Heart right ventricle (tissue), 16 donors: ENCODE results near the gene GNB1L. TPM values are rescaled to one million over a fixed set of nuclear protein-coding genes. Genes with fewer than 3 reads are reported as not detected.
A peak's percentile ranks its signal among the peaks of the same experiment; 100 is the strongest.

Source experiments
- ATAC-seq, 8 donors: fragments of 200-7000 bp; cut with Tn5 transposase; one replicate each; pipeline ENCODE4 v1.9.1; 2020; ENCODE audit warnings: mild to moderate bottlenecking in 8 of 8, moderate library complexity in 8 of 8, moderate number of reproducible peaks in 1 of 8
- DNase-seq, 2 donors: peaks; one replicate each; pipeline ENCODE4 v3.0.0-alpha.2; 2020
- H3K27ac ChIP-seq, 10 donors: fragments of 200-600 bp; sonication (generic) in 2 of 10; one replicate each; pipeline versions ENCODE4 v1.5.0 to v1.8.0; 2020 to 2022; ENCODE audit warnings: mild to moderate bottlenecking in 3 of 10
- H3K27me3 ChIP-seq, 7 donors: fragments of 200-600 bp; one replicate each; pipeline ENCODE4 v1.8.0; 2021 to 2022; ENCODE audit warnings: mild to moderate bottlenecking in 2 of 7
- H3K36me3 ChIP-seq, 9 donors: fragments of 200-600 bp; sonication (generic) in 1 of 9; one replicate each; pipeline versions ENCODE4 v1.5.0 to v1.8.0; 2020 to 2022; ENCODE audit warnings: mild to moderate bottlenecking in 2 of 9
- H3K4me1 ChIP-seq, 9 donors: fragments of 200-600 bp; sonication (generic) in 1 of 9; one replicate each; pipeline versions ENCODE4 v1.5.0 to v1.8.0; 2020 to 2022; ENCODE audit warnings: mild to moderate bottlenecking in 4 of 9
- H3K4me3 ChIP-seq, 10 donors: fragments of 200-600 bp; sonication (generic) in 2 of 10; one replicate each; pipeline versions ENCODE4 v1.5.0 to v1.8.0; 2020 to 2022; ENCODE audit warnings: mild to moderate bottlenecking in 7 of 10, moderate library complexity in 2 of 10
- H3K9me3 ChIP-seq, 11 donors: fragments of 200-600 bp in 10 of 11; sonication (generic) in 2 of 11; one replicate each; pipeline versions ENCODE4 v1.5.0 to v1.8.0; 2013 to 2022; ENCODE audit warnings: mild to moderate bottlenecking in 2 of 11, control low read depth in 1 of 11, moderate library complexity in 1 of 11
- CTCF ChIP-seq, 9 donors: fragments of 200-600 bp; sonication (generic) in 2 of 9; IDR thresholded peaks; one replicate each; pipeline versions ENCODE4 v1.5.0 to v1.8.0; 2021 to 2022; ENCODE audit warnings: antibody characterized with exemption in 9 of 9, mild to moderate bottlenecking in 5 of 9, moderate library complexity in 1 of 9
- WGBS, 2 donors: extraction: QIAGEN DNeasy Blood & Tissue Kit; methylation state at CpG; one replicate each; pipeline ENCODE4 v1.1.7; 2013; ENCODE audit warnings: inconsistent platforms in 1 of 2; 5-methylcytosine and 5-hydroxymethylcytosine counted together
- intact Hi-C, 10 donors: fragments of 100-400 bp; cut with DNase I; formaldehyde crosslinking; loops; one replicate each; pipeline versions ENCODE4 v1.11.1 to v1.14.2; 2022
- polyA plus RNA-seq, 2 donors: library from polyadenylated mRNA; stranded (reverse); fragments of 200-250 nt; gene quantifications; one replicate each; pipeline ENCODE4 v1.2.3, GENCODE V29; 2013
- total RNA-seq, 10 donors: library from RNA; stranded (reverse); fragmentation: NEBNext Ultra II Directional in 3 of 10; extraction: Animal tissue kit (Norgen Biotek cat#: 25700) in 3 of 10; gene quantifications; one replicate each; pipeline versions ENCODE4 v1.2.1 to v1.2.4, GENCODE V29; 2021 to 2023
- donor health status: Arrhythmogenic right ventricular cardiomyopathy.
- donor health status: ischemic (EF 13 %, LVEDD 7.1; RV severe dilation, severe dysfunction).
- donor health status: healthy with polysubstance abuse.
- donor health status: DM: no; HTN: yes; CAD: no.
- donor health status: DM: no; HTN: no; CAD: no.
- donor health status: ischemic (EF 25% LVEDD 6.9; RV normal size, moderate dysfunction).
- donor health status: ischemic (EF 25% LVEDD 5.7; RV mildly dilated, moderate dysfunction).
- donor health status: healthy.
- donor health status: DM: yes; HTN: yes; CAD: no.
- donor health status: Ischemic cardiomyopathy.
- donor health status: ischemic (EF 35%, LVEDD 5.7; RV mildly dilated, moderate dysfunction).
- donor health status: nonischemic (EF 11% LVEDD 7.7; RV severe dilation, severe dysfunction).
- donor health status: DM: yes; HTN: yes; CAD: no.
- donor health status: PGD.
- donor health status: ischemic (EF 29% LVEDD 5.4; RV normal size, mild dysfunction).
- donor health status: nonischemic (EF 23%, LVEDD 6.1; RV moderate dilation, normal function).

Gene GNB1L
- total and polyA plus RNA-seq, 12 donors = 0.76 to 9.3 (median 1.9) TPM

DNA sequence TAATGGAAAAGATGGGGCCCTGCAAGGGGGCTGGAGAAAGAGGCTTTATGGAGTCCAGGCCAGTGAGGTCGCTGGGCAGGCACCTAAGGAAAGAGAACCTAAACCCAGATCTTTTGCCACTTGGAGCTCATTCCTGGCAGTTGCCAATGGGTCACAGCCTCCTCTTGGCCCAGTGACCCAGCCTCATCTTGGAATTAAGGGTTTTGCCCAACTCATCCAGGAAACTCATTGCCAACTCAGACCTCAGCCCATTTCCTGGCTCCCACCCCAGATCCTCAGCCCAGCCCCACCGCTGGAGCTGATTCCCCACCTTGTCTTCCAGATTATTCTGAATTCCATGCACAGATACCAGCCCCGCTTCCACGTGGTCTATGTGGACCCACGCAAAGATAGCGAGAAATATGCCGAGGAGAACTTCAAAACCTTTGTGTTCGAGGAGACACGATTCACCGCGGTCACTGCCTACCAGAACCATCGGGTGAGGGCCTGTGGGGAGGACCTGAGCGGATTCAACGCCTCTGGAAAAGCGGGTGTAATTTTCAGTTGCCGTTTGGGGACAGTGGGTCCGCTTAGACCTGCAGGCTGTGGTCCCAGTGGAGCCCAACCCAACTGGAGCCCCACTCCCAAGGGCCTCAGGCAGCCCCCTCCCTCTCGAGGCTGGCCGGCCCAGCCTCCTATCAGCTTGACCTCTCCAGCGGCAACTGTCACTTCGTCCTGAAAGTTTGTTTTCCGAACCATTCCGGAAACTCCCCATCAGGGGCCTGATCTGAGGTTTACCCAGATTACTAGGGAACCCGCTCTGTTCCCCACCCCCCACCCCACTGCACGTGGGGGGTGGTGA, 89.8 kb downstream of the GNB1L start:
- H3K4me3 ChIP-seq = peak overlapping the region in 1 of 10 donors; percentile 36
- H3K9me3 ChIP-seq = no peaks in the 10 kb centered on the region
- no peak for ATAC-seq
- H3K36me3 ChIP-seq = no peaks in the 10 kb centered on the region
- peak overlapping the region in 1 of 10 donors; percentile 10 for H3K27ac ChIP-seq
- peaks cover 11 to 32% (median 23%) of the 10 kb centered on the region in 9 donors for H3K4me1 ChIP-seq
- 46 to 48% methylated on average over 25 of the region's 25 CpGs for WGBS, 2 donors
- peaks cover 80 to 94% (median 93%) of the 10 kb centered on the region in 7 donors for H3K27me3 ChIP-seq
- DNase-seq = no peak
- no peak for TF ChIP-seq CTCF (IDR thresholded peaks at IDR 0.05)
- intact Hi-C loops = no loop called here

- Histone ChIP-seq H3K4me3 (no peak overlapping the region), H3K27me3 (peaks cover 81 to 94% (median 93%) of the 10 kb centered on the region in 7 donors), H3K36me3 (no peaks in the 10 kb centered on the region), H3K4me1 (peaks cover 15 to 38% (median 29%) of the 10 kb centered on the region in 9 donors), H3K27ac (no peak overlapping the region), H3K9me3 (no peaks in the 10 kb centered on the region)
- no peak for DNase-seq
- 58% methylated on average over 17 of the region's 17 CpGs for WGBS, 2 donors
- TF ChIP-seq CTCF (IDR thresholded peaks at IDR 0.05) = no peak
- ATAC-seq = no peak
- intact Hi-C loops = no loop called here
Observed at GRCh38 chr22:19764299-19764593, 90.4 kb downstream of the GNB1L start.

DNA sequence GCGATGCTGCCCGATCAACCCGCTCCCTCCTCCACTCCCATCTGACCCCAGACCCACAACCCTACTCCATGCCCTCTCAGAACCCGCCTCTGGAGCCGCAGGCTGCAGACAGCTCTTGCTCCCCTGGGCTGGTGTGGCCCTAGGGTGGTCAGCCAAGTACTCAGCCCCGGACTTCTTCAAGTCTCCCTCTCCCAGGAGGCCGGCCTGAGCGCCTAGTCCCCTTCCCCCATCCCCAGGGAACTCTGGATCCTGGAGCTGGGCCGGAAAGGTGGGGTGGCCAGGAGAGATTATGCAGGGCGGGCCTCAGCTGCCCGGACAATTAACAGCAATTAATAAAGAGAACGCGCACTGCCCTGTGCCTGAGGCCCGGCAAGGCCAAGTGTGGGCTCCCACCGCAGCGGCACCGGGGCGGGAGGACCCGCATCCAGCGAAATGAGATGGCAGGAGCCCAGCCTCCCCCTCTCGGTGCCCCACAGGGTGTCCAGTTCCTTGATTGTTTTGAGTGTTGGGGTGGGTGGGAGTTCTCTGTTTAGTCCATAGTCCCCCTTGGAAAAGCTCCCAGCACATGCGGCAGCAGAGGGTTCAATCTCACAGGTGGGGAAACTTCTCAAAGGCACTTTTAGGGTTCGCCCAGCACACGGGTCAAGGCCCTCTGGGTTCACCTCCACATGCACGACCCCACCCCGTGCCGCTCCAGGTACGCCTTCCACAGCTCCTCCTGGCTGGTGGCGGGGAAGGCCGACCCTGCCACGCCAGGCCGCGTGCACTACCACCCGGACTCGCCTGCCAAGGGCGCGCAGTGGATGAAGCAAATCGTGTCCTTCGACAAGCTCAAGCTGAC, 91.0 kb downstream of the GNB1L start:
- ATAC-seq (no peak), DNase-seq (no peak)
- no peak for TF ChIP-seq CTCF (IDR thresholded peaks at IDR 0.05)
- H3K27ac ChIP-seq = no peak overlapping the region
- peaks cover 81 to 94% (median 93%) of the 10 kb centered on the region in 7 donors for H3K27me3 ChIP-seq
- H3K9me3 ChIP-seq = no peaks in the 10 kb centered on the region
- H3K4me1 ChIP-seq = peaks cover 15 to 42% (median 31%) of the 10 kb centered on the region in 9 donors
- no peaks in the 10 kb centered on the region for H3K36me3 ChIP-seq
- WGBS, 2 donors = 37 to 42% methylated on average over 39 of the region's 39 CpGs
- no peak overlapping the region for H3K4me3 ChIP-seq
- intact Hi-C loops = no loop called here

DNA sequence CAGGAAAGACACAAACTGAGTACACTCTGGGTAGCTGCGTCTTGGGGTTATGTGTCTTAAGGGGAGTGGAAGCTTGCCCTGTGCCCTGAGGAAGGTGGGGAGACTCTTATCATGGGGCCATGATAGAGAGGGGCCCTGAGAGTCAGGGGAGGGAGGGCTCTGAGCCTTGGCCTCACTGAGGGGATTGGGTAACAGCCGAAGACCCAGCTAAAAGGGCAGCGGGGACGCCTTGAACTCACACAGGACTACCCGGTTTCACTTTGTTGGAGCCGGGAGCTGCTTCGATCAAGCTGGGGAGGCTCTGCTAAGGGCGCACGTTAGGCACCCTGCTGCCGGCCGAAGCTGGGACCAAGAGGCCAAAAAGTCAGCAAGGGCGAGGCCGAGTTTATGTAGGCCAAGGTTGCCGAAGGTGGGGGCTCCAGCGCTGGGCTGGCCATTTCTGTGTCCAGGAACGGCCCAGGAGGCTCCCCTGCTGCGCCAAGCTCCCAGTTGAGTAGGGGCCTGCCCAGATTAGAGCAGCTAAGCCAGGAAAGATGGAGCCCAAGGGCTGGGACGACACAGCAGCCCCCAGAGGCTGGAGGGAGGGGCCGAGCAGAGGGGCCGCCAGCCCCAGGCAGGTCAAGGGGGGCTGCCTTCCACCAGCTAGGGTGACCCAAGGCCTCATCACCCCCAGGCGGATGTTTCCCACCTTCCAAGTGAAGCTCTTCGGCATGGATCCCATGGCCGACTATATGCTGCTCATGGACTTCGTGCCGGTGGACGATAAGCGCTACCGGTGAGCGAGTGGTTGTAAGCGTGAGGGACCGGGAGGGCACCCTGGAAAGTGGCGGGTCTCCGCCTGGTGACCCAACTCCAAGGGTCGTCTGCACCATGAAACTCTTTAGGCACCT, 91.9 kb downstream of the GNB1L start:
- 69 to 74% methylated on average over 34 of the region's 34 CpGs for WGBS, 2 donors
- Histone ChIP-seq H3K27me3 (peaks cover 79 to 94% (median 93%) of the 10 kb centered on the region in 7 donors), H3K9me3 (no peaks in the 10 kb centered on the region), H3K4me1 (peaks cover 15 to 36% (median 23%) of the 10 kb centered on the region in 9 donors), H3K36me3 (no peaks in the 10 kb centered on the region), H3K27ac (no peak overlapping the region), H3K4me3 (no peak overlapping the region)
- ATAC-seq = no peak
- intact Hi-C loops = no loop called here
- TF ChIP-seq CTCF (IDR thresholded peaks at IDR 0.05) = no peak
- DNase-seq = no peak
